IMR-90 (cell line): ENCODE measurements around the gene CCDC102A. TPM values are rescaled to one million over a fixed set of nuclear protein-coding genes. Genes with fewer than 3 reads are reported as not detected.

Source experiments
- ATAC-seq: fragments of 200-7000 bp; cut with Tn5 transposase; 2 replicates; pipeline ENCODE4 v1.9.1; 2020; ENCODE audit warnings: low read depth, mild to moderate bottlenecking, moderate library complexity
- BruUV-seq: library from RNA; stranded (reverse); fragments of 400-500 nt; replicated peaks from 2 replicates; lab custom pipeline; 2021; lab: Mats Ljungman, UMichigan
- CTCF ChIA-PET: fragments of 300-600 bp; formaldehyde crosslinking; extraction: SDS; loops from one replicate; lab custom pipeline; 2021; ENCODE audit warnings: antibody characterized with exemption; lab: Yijun Ruan, JAX
- POLR2A ChIA-PET: fragments of 300-600 bp; sonication (Branson Sonifier 250); formaldehyde crosslinking; loops from one replicate; lab custom pipeline; 2022; ENCODE audit warnings: antibody characterized with exemption; ENCODE audit not compliant: unreplicated experiment; lab: Charles Lee
- DNase-seq: peaks from one replicate; pipeline ENCODE4 v3.0.0; 2013
- H2AFZ ChIP-seq: replicated peaks from 2 replicates; pipeline ENCODE3; 2013; ENCODE audit warnings: low read length, mild to moderate bottlenecking; ENCODE audit not compliant: poor library complexity
- H2AK5ac ChIP-seq: 2 replicates; pipeline ENCODE4 v1.6.1; 2013; ENCODE audit warnings: low read depth, low read length, inconsistent platforms
- H2AK9ac ChIP-seq: replicated peaks from 2 replicates; pipeline ENCODE3; 2013; ENCODE audit warnings: mild to moderate bottlenecking, low read depth, low read length, moderate library complexity; ENCODE audit not compliant: poor library complexity
- H2BK120ac ChIP-seq: 2 replicates; pipeline ENCODE4 v1.6.1; 2013; ENCODE audit warnings: low read depth, low read length, inconsistent platforms
- H2BK15ac ChIP-seq: 3 replicates; pipeline ENCODE4 v1.6.1; 2013; ENCODE audit warnings: low read depth, low read length, inconsistent platforms
- H2BK20ac ChIP-seq: 2 replicates; pipeline ENCODE4 v1.6.1; 2013; ENCODE audit warnings: low read depth, mild to moderate bottlenecking, inconsistent platforms, low read length, moderate library complexity
- H2BK5ac ChIP-seq: 2 replicates; pipeline ENCODE4 v1.6.1; 2013; ENCODE audit warnings: mild to moderate bottlenecking, low read depth, low read length, inconsistent platforms; ENCODE audit not compliant: poor library complexity, severe bottlenecking
- H3K14ac ChIP-seq: replicated peaks from 2 replicates; pipeline ENCODE4 v1.6.1; 2013; ENCODE audit warnings: low read depth, low read length, inconsistent platforms
- H3K18ac ChIP-seq: 2 replicates; pipeline ENCODE4 v1.6.1; 2013; ENCODE audit warnings: low read depth, low read length, control low read depth
- H3K23ac ChIP-seq: 2 replicates; pipeline ENCODE4 v1.6.1; 2013; ENCODE audit warnings: low read depth, low read length, inconsistent platforms
- H3K27ac ChIP-seq: 2 replicates; pipeline ENCODE4 v1.5.1; 2013; ENCODE audit warnings: mild to moderate bottlenecking, control low read depth, low read length; ENCODE audit not compliant: insufficient read depth
- H3K27me3 ChIP-seq: 2 replicates; pipeline ENCODE4 v1.6.1; 2013; ENCODE audit warnings: low read length; ENCODE audit not compliant: control insufficient read depth, insufficient read depth
- H3K36me3 ChIP-seq: 2 replicates; pipeline ENCODE4 v1.6.1; 2013; ENCODE audit warnings: low read length, mixed read lengths; ENCODE audit not compliant: control insufficient read depth, insufficient read depth
- H3K4ac ChIP-seq: 2 replicates; pipeline ENCODE4 v1.6.1; 2013; ENCODE audit warnings: low read depth, low read length, inconsistent platforms
- H3K4me1 ChIP-seq: 2 replicates; pipeline ENCODE4 v1.6.1; 2013; ENCODE audit warnings: low read length, mixed read lengths; ENCODE audit not compliant: control insufficient read depth, insufficient read depth
- H3K4me2 ChIP-seq: 2 replicates; pipeline ENCODE4 v1.6.1; 2013; ENCODE audit warnings: low read depth, mild to moderate bottlenecking, control low read depth, low read length, moderate library complexity
- H3K4me3 ChIP-seq: 2 replicates; pipeline ENCODE4 v1.5.1; 2013; ENCODE audit warnings: low read depth, mild to moderate bottlenecking, control low read depth, low read length, moderate library complexity; ENCODE audit not compliant: insufficient read depth
- H3K56ac ChIP-seq: 2 replicates; pipeline ENCODE4 v1.6.1; 2013; ENCODE audit warnings: low read length, inconsistent platforms; ENCODE audit not compliant: insufficient read depth; ENCODE audit errors: extremely low read depth
- H3K79me1 ChIP-seq, 2 experiments: 2 replicates each; pipeline ENCODE4 v1.6.1; 2013; ENCODE audit warnings: low read length in 2 of 2, inconsistent platforms in 1 of 2, low read depth in 1 of 2
- H3K9ac ChIP-seq: 2 replicates; pipeline ENCODE4 v1.6.1; 2013; ENCODE audit warnings: low read depth, low read length, control low read depth
- H3K9me1 ChIP-seq: 2 replicates; pipeline ENCODE4 v1.6.1; 2013; ENCODE audit warnings: low read length, inconsistent platforms; ENCODE audit not compliant: insufficient read depth
- H3K9me3 ChIP-seq: 2 replicates; pipeline ENCODE4 v1.6.1; 2013; ENCODE audit warnings: low read length; ENCODE audit not compliant: control insufficient read depth, insufficient read depth
- H4K20me1 ChIP-seq: 2 replicates; pipeline ENCODE4 v1.6.1; 2013; ENCODE audit warnings: low read length, inconsistent platforms; ENCODE audit not compliant: insufficient read depth
- H4K5ac ChIP-seq: 2 replicates; pipeline ENCODE4 v1.6.1; 2013; ENCODE audit warnings: mild to moderate bottlenecking, low read depth, low read length, control low read depth
- H4K8ac ChIP-seq, 2 experiments: 2 replicates each; pipeline ENCODE4 v1.6.1; 2013; ENCODE audit warnings: low read depth in 2 of 2, low read length in 2 of 2, control low read depth in 1 of 2, inconsistent platforms in 1 of 2
- H4K91ac ChIP-seq: 2 replicates; pipeline ENCODE4 v1.6.1; 2013; ENCODE audit warnings: low read depth, low read length, inconsistent platforms; ENCODE audit not compliant: insufficient read depth
- CHD1 ChIP-seq: IDR thresholded peaks from 2 replicates; pipeline ENCODE4 v1.6.1; 2012; ENCODE audit warnings: low read depth, low read length, improper control_type of control experiment
- MXI1 ChIP-seq: IDR thresholded peaks from 2 replicates; pipeline ENCODE4 v1.6.1; 2012; ENCODE audit warnings: low read depth, mild to moderate bottlenecking, low read length, moderate library complexity, borderline replicate concordance
- NFE2L2 ChIP-seq: fragments of 150-350 bp; IDR thresholded peaks from 2 replicates; pipeline ENCODE4 v1.6.1; 2016; ENCODE audit warnings: low read depth, mild to moderate bottlenecking, low read length
- WGBS, 2 experiments: methylation state at CpG; one replicate each; pipeline versions ENCODE4 v1.1.5 to v1.1.7; 2013; ENCODE audit warnings: missing lambda C conversion rate in 2 of 2; ENCODE audit not compliant: insufficient read length in 1 of 2; ENCODE audit errors: extremely low coverage in 2 of 2; 5-methylcytosine and 5-hydroxymethylcytosine counted together
- dilution Hi-C: fragments of 300-500 bp; cut with HindIII; formaldehyde crosslinking; loops from one replicate; pipeline ENCODE4 v1.14.3; 2018; ENCODE audit warnings: low sequenced_read_pairs; ENCODE audit not compliant: unreplicated experiment
- in situ Hi-C: fragments of 300-500 bp; cut with MboI; formaldehyde crosslinking; loops from 3 replicates; pipeline ENCODE4 v1.14.3; 2019; ENCODE audit warnings: low sequenced_read_pairs, inconsistent platforms, mixed read lengths
- intact Hi-C: fragments of 100-400 bp; cut with micrococcal nuclease; formaldehyde crosslinking; loops from 2 replicates; pipeline ENCODE4 v1.10.0; 2022
- polyA plus RNA-seq, 3 experiments: library from polyadenylated mRNA; depleted of rRNA; stranded (reverse); fragments of >200 nt; gene quantifications; 2 replicates each; pipeline ENCODE4 v1.2.3, GENCODE V29; 2012; ENCODE audit warnings: low replicate concordance in 1 of 3
- total RNA-seq: library from RNA; depleted of rRNA; stranded (reverse); fragments of >200 nt; gene quantifications from 2 replicates; pipeline ENCODE4 v1.2.3, GENCODE V29; 2012

The CCDC102A gene
- total and polyA plus RNA-seq, 2 of the 4 experiments (the other 2 are of a cell fraction) = 5.4 to 8.5 TPM

- 62% methylated on average over 11 of the region's 19 CpGs; no CpG with 5 or more reads in 1 of the 2 experiments for WGBS, 2 experiments
- no TSS peak for BruUV-seq
These were observed 2.7 kb downstream of the CCDC102A start for GRCh38 chr16:57533431-57534336.

More at GRCh38 chr16:57533431-57534336, 2.7 kb downstream of the CCDC102A start:
- dilution Hi-C loops = no loop called here
- in situ Hi-C loops = no loop called here
- Histone ChIP-seq H3K18ac (no peak overlapping the region), H3K27me3 (peaks cover 7% of the 10 kb centered on the region; the same call in 1 of the 2 replicates), H2BK5ac (no peak overlapping the region), H3K4me1 (peaks cover 28% of the 10 kb centered on the region), H2AFZ (no peak overlapping the region), H3K9ac (no peak overlapping the region), H3K23ac (no peak overlapping the region), H2BK15ac (no peak overlapping the region), H4K5ac (no peak overlapping the region), H3K56ac (no peak overlapping the region), H4K91ac (no peak overlapping the region), H3K4ac (no peak overlapping the region; the same call in 1 of the 2 replicates), H2BK20ac (no peak overlapping the region), H2AK9ac (peak overlapping the region; percentile 11), H3K27ac (no peak overlapping the region), H4K20me1 (peaks cover 5% of the 10 kb centered on the region; the same call in 1 of the 2 replicates), H4K8ac (0 out of 4 replicates have a peak overlapping the region, but pooled peaks of 1 of the 2 experiments have one; percentile 7), H3K4me2 (peak overlapping the region; percentile 22; the same call in 1 of the 2 replicates), H2AK5ac (peak overlapping the region; percentile 57), H3K4me3 (no peak overlapping the region), H3K14ac (no peak overlapping the region), H3K9me1 (peaks cover 5% of the 10 kb centered on the region; the same call in 1 of the 2 replicates), H2BK120ac (no peak overlapping the region), H3K9me3 (no peaks in the 10 kb centered on the region), H3K79me1 (peaks cover 7 to 27% of the 10 kb centered on the region in 2 experiments; a peak in 3 of 4 replicates), H3K36me3 (peaks cover 1% of the 10 kb centered on the region)
- TF ChIP-seq MXI1 = no peak
- TF ChIP-seq NFE2L2 = no peak
- TF ChIP-seq CHD1 = no peak
- intact Hi-C loops = no loop called here
- DNase-seq (no peak), ATAC-seq (no peak)
- ChIA-PET POLR2A (no interaction called here), CTCF (no interaction called here)
